Measurements from ENCODE around the gene PXMP4.

- TF ChIP-seq, protein P1, sequence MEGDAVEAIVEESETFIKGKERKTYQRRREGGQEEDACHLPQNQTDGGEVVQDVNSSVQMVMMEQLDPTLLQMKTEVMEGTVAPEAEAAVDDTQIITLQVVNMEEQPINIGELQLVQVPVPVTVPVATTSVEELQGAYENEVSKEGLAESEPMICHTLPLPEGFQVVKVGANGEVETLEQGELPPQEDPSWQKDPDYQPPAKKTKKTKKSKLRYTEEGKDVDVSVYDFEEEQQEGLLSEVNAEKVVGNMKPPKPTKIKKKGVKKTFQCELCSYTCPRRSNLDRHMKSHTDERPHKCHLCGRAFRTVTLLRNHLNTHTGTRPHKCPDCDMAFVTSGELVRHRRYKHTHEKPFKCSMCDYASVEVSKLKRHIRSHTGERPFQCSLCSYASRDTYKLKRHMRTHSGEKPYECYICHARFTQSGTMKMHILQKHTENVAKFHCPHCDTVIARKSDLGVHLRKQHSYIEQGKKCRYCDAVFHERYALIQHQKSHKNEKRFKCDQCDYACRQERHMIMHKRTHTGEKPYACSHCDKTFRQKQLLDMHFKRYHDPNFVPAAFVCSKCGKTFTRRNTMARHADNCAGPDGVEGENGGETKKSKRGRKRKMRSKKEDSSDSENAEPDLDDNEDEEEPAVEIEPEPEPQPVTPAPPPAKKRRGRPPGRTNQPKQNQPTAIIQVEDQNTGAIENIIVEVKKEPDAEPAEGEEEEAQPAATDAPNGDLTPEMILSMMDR (conservative IDR thresholded peaks at IDR 0.05) = no peak
- no peak for TF ChIP-seq EZH2 (IDR thresholded peaks at IDR 0.05; ENCODE audit: low read depth)
Measured at GRCh38 chr20:33674294-33675135, 45.6 kb downstream of the PXMP4 start, which contains the start of gene NECAB3.

Data from PC-9 (cell line).